IPS-18c (cell line): Measurements from ENCODE around the gene MSL3.

Source experiments
- H3K4me3 ChIP-seq: 2 replicates; pipeline ENCODE4 v1.7.0; 2013; ENCODE audit warnings: low read depth, mild to moderate bottlenecking, low read length, moderate library complexity; ENCODE audit not compliant: insufficient read depth
- H3K9me3 ChIP-seq: one replicate; pipeline ENCODE4 v1.6.1; 2013; ENCODE audit warnings: mild to moderate bottlenecking, low read length, moderate library complexity; ENCODE audit not compliant: control insufficient read depth, insufficient read depth

Gene MSL3

DNA sequence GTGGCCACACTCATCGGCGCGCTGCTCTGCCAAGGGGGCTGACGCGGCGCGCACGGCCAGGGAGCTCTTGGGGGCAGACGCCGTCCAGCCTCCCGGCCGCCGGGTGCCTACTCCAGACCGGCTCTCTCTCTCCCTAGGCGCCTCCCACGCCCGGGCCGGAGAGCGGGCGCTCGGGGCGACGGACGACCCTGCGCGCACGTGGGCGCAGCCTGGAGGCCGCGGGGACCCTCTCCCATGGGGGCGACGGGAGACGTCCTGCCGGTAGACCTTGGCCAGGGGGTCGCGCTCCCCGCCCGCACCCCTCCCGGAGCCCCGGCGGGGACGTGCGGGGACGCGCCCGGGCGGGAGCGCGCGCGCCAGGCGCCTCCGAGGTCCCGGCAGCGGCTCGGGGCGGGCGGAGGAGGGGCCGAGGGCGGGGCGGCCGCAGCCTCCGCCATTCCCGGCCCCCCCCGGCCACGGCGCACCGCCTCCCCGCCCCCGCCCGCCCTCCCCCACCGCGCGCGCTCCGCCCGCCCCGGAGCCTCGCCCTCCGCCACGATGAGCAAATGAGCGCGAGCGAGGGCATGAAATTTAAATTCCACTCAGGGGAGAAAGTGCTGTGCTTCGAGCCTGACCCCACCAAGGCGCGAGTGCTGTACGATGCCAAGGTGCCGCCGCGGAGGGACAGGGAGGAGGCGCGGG is at the start of gene MSL3:
TSS of gene MSL3 (plus strand) at position 519 of the 681 bp plus-strand sequence. CDS start at position 546, 27 bp downstream.
- Histone ChIP-seq H3K4me3 (peak within 1 kb of the TSS; percentile 76), H3K9me3 (peaks cover 11% of the 10 kb centered on the region)

- no peaks in the 10 kb centered on the region for H3K9me3 ChIP-seq
- no peak overlapping the region for H3K4me3 ChIP-seq
Measured at GRCh38 chrX:11722304-11722703, 35.7 kb upstream of the MSL3 start.

DNA sequence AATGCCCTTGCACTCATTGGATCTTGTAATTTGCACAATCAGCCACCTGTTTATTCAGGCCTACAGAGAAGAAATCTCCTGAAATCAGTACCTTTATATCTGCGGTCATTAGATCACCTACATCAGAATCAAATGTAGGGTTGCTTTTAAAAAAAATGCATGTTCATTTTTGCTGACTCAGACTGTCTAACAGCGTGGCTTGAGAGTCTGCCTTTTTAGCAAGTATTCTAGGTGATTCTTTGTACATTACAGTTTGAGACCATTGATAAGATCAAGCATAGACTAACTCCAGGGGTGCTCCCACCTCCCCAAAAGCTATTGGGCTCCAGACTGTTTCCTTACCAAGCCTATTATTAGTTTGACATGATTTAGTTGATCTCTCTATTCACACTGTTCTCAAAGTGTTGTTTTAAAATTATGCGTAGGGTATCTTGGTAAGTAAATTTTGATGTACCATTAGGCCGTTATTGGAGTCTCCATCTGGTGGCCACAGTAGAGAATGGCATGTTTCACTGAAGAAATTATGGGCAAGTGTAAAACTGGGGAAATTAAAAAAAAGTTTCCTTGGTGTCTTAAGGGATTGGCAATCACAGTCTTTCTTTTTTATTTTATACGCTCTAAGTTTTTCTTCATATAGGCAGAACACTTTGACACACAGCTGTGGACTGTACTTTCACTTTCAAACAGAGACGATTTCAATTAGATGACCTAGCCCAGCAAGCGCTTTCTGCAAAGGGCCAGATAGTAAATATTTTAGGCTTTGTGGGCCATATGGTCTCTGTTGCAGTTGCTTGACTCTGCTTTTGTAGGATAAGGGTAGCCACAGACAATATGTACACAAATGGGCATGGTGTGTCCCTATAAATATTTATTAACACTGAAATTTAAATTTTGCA is 33.7 kb upstream of the MSL3 start:
- no peaks in the 10 kb centered on the region for H3K9me3 ChIP-seq
- H3K4me3 ChIP-seq: no peak overlapping the region

- no peaks in the 10 kb centered on the region for H3K9me3 ChIP-seq
- no peak overlapping the region for H3K4me3 ChIP-seq
Measured at GRCh38 chrX:11725631-11726442, 32.2 kb upstream of the MSL3 start.

GRCh38 chrX:11728556-11728955 is 29.5 kb upstream of the MSL3 start:
- Histone ChIP-seq H3K4me3 (no peak overlapping the region), H3K9me3 (no peaks in the 10 kb centered on the region)

DNA sequence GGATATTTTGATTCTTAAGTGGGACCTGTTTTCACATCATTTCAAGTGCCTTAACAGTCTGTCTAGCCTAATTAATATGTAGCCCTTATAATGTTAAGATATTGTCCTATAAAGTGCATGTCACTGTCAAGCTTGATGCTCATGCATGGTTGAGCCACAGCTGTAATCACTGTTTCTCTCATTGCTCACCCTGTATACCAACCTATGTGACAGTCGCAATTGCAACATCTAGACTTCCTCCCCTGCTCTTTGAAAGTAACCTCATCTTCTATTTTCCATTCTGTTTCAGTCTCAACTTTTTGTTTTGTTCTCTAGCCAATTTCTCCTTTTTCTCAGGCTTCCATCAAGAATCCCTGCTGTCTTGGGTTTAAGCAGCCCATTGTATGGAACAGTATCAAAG is 24.4 kb upstream of the MSL3 start:
- Histone ChIP-seq H3K4me3 (no peak overlapping the region), H3K9me3 (peaks cover 2% of the 10 kb centered on the region)

DNA sequence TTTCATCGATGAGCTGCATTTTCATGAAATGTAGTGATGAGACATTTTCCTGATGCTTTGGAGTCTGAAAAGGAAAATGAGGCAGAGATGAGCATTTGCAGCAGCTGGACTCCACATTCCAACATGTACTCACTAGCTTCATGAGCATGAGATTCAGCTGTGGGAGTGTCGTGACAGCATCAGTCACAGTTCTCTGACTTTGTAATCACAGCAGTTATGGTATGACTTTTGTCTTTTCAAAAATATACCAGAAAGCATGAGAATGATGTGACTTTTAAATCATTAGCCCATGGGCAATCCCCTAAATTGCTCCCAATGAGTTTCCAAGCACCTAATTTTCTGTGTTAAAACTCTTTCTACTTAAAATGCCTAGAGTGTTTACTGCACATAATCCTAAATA is 18.3 kb upstream of the MSL3 start:
- H3K4me3 ChIP-seq: no peak overlapping the region
- peaks cover 1% of the 10 kb centered on the region for H3K9me3 ChIP-seq

DNA sequence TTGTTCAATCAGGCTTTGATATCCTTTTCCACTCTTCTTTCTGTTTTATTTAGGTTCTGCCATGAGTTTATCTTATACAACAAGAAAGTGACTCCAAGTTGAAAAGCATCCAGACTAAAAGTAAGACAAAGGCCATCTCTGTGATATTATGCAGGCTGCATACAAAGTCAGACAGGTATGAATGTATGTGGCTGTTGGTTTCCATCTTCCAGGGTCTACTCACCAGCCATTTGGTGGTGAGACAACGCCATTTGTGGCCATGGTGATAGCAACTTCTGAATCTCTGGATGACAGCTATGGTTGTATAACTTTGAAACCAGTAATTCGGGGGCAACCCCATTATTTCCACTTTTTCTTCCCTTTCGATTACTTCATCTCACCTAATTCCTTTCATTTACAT is 17.2 kb upstream of the MSL3 start:
- no peaks in the 10 kb centered on the region for H3K9me3 ChIP-seq
- no peak overlapping the region for H3K4me3 ChIP-seq

DNA sequence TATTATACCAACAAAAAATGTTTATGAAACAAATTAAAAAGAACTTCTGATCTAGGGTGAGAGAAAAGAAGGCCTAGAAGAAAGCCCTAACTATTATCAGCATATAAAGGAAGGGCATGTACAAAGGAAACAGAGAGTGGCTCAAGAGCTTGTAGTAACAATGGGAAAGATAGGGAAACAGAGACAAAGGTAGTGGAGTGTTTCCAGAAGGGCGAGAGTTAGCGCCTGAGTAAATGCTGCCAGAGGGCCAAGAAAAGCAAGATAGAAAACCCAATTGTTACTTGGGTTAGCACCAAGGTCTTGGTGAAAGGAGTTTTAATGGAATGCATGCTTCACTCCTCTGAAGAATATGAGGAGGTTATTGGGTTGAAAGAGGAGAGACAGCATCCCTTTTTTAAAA is 16.5 kb upstream of the MSL3 start:
- Histone ChIP-seq H3K4me3 (no peak overlapping the region), H3K9me3 (no peaks in the 10 kb centered on the region)

- Histone ChIP-seq H3K9me3 (no peaks in the 10 kb centered on the region), H3K4me3 (no peak overlapping the region)
Measured at GRCh38 chrX:11745881-11746280, 12.2 kb upstream of the MSL3 start.

DNA sequence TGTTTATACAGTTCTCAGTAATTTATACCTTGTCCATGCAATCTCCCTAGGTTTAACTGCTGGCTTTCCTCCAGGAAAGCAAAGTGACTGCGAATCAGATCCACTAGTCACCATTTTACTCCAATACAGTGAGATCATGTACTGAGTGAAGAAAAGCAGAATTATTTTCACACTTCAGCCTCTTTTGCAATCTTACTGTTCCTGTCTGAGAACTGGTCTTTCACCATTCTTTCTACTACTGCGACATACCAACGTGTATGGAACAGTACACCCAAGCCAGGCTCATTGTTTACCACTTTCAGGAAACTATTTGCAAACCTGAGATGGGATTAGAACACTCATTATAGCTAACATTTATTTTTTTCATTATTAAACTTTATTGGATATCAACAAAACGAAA is 8.0 kb upstream of the MSL3 start:
- no peak overlapping the region for H3K4me3 ChIP-seq
- peaks cover 3% of the 10 kb centered on the region for H3K9me3 ChIP-seq

- no peak overlapping the region for H3K4me3 ChIP-seq
Measured at GRCh38 chrX:11750694-11751093, 7.3 kb upstream of the MSL3 start.

DNA sequence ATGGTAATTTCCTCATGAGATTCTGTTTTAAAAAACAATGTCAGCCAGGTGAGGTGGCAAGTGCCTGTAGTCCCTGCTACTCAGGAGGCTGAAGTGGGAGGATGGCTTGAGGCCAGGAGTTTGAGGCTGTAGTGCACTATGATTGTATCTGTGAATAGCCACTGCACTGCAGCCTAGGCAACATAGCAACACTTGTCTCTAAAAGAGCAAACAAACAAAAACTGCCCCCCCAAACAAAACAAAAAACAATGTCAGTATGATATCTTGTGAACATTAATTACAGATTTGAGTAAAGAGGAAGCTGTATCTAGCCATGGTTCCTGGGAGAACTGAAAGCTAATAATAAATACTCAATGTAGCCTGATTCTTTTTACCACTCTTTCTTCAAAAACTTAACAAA is 6.8 kb upstream of the MSL3 start:
- Histone ChIP-seq H3K9me3 (peaks cover 5% of the 10 kb centered on the region), H3K4me3 (no peak overlapping the region)

More at GRCh38 chrX:11750694-11751093, 7.3 kb upstream of the MSL3 start:
- peaks cover 5% of the 10 kb centered on the region for H3K9me3 ChIP-seq

- Histone ChIP-seq H3K4me3 (no peak overlapping the region), H3K9me3 (peaks cover 9% of the 10 kb centered on the region)
Measured at GRCh38 chrX:11753668-11754067, 4.4 kb upstream of the MSL3 start.

- Histone ChIP-seq H3K9me3 (peaks cover 11% of the 10 kb centered on the region), H3K4me3 (no peak overlapping the region)
Measured at GRCh38 chrX:11754958-11755645, 2.9 kb upstream of the MSL3 start.

- Histone ChIP-seq H3K9me3 (peaks cover 11% of the 10 kb centered on the region), H3K4me3 (no peak overlapping the region)
Measured at GRCh38 chrX:11755724-11756123, 2.3 kb upstream of the MSL3 start.
